ENCODE data around the gene LRP4.

LRP4 gene

DNA sequence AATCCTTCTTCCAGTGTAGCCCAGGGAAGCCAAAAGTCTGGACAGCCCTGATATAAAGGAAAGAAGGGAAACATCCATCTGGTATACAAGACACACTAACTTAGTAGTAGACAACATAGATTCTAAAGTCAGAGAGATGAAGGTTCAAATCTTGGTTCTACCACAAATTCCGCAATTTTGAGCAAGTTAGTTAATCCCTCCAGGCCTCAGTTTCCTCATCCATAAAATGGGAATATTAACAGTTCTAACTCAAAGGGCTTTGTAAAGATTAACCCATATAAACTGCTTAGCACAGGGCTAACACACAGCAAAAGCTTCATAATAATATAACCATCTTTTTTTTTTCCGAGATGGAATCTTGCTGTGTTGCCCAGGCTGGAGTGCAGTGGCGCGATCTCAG is 10.7 kb downstream of the LRP4 start:
- no peak for TF ChIP-seq Cebpa-rat (IDR thresholded peaks at IDR 0.05)
- Histone ChIP-seq H3K27me3 (peaks cover 4% of the 10 kb centered on the region), H3K9me3 (no peaks in the 10 kb centered on the region), H3K9ac (no peak overlapping the region), H4K20me1 (no peaks in the 10 kb centered on the region), H3K4me1 (peaks cover 7% of the 10 kb centered on the region), H3K4me2 (no peak overlapping the region), H3K36me3 (no peaks in the 10 kb centered on the region), H3K27ac (no peak overlapping the region), H3K4me3 (no peak overlapping the region)

DNA sequence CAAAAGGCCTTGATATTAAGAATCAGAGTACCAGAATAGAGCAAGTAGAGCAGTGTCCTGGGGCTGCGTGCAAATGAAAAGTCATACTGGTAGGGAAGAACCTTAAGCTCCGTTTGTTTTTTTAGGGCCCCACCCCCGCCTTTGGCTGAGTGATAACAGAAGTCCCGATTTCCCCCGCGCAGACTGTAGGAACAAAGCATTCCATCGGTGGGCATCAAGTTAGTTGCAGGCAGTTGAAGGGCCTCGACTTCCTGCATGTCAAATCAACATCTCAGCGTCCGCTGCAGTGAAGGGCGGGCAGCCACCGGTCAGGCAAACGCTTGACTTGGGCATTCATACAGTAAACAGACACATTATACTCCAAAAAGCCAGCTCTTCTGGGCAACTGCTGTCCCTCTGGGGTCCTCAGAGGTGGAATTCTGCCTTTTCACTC is 11.7 kb downstream of the LRP4 start:
- no peaks in the 10 kb centered on the region for H3K9me3 ChIP-seq
- H3K36me3 ChIP-seq: no peaks in the 10 kb centered on the region
- no peak for TF ChIP-seq Cebpa-rat (IDR thresholded peaks at IDR 0.05)
- no peak overlapping the region for H3K4me3 ChIP-seq
- no peaks in the 10 kb centered on the region for H3K27me3 ChIP-seq
- no peak overlapping the region for H3K9ac ChIP-seq
- no peaks in the 10 kb centered on the region for H4K20me1 ChIP-seq
- no peaks in the 10 kb centered on the region for H3K4me1 ChIP-seq
- H3K27ac ChIP-seq: no peak overlapping the region
- no peak overlapping the region for H3K4me2 ChIP-seq

DNA sequence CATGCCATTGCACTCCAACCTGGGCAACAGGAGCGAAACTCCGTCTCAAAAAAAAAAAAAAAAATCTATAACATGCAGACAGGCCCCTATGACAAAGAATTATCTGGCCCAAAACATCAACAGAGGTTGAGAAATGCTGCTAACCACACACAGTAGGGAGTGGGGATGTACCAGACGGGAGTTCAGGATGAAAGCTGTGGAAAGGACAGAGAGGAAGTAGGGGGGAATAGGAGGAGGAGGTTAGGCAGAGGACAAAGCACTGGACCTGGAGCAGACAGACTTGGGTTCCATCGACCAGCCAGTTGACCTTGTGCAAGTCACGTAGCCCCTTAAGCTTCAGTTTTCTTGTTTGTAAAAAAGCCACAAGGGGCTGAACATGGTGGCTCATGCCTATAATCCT is 12.5 kb downstream of the LRP4 start:
- H3K36me3 ChIP-seq: no peaks in the 10 kb centered on the region
- no peaks in the 10 kb centered on the region for H3K4me1 ChIP-seq
- H3K4me3 ChIP-seq: no peak overlapping the region
- H3K9ac ChIP-seq: no peak overlapping the region
- H3K27ac ChIP-seq: no peak overlapping the region
- TF ChIP-seq Cebpa-rat (IDR thresholded peaks at IDR 0.05): no peak
- H4K20me1 ChIP-seq: no peaks in the 10 kb centered on the region
- H3K9me3 ChIP-seq: no peaks in the 10 kb centered on the region
- no peak overlapping the region for H3K4me2 ChIP-seq
- H3K27me3 ChIP-seq: no peaks in the 10 kb centered on the region

DNA sequence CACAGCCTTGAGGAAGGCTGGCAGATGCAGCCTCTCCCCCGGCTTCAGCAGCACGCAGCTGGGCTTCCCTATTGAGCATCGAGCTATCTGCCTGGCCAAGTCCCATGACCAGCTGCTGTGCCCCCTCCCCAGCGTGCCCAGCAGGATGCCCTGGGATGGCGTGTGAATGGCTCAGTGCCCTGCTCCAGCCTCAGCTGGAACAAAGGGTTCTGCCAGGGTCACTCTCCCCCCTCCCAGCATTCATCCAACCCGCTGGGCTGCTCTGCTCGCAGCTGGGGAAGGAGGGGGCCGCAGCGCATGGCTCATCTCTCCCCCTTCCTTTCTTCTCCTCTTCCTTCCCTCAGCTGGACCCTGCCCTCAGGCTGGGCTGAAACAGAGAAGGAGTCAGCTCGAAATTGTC is 14.5 kb downstream of the LRP4 start:
- no peaks in the 10 kb centered on the region for H4K20me1 ChIP-seq
- no peak overlapping the region for H3K9ac ChIP-seq
- no peak overlapping the region for H3K27ac ChIP-seq
- no peaks in the 10 kb centered on the region for H3K27me3 ChIP-seq
- no peak overlapping the region for H3K4me3 ChIP-seq
- H3K4me2 ChIP-seq: no peak overlapping the region
- no peaks in the 10 kb centered on the region for H3K4me1 ChIP-seq
- no peak for TF ChIP-seq Cebpa-rat (IDR thresholded peaks at IDR 0.05)
- no peaks in the 10 kb centered on the region for H3K36me3 ChIP-seq
- H3K9me3 ChIP-seq: no peaks in the 10 kb centered on the region

DNA sequence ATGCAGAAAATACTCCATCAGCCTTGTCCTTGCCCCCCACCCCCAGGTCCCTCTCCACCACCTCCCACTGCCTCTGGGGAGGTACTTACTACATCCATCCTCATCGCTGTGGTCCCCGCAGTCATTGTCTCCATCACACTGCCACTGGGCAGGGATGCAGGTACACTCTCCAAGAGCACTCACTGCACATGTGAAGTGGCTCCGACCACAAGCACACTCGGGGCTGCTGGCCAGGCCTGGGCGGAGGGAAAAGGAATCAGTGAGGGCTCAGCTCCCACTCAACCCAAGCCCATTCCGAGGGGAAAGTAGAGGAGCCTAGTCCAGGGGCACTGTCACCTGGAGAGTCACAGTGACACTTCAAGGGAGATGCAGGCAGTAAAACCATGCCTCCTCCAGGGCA is 15.7 kb downstream of the LRP4 start:
- Histone ChIP-seq H3K9ac (no peak overlapping the region), H3K9me3 (no peaks in the 10 kb centered on the region), H3K27me3 (no peaks in the 10 kb centered on the region), H3K4me3 (no peak overlapping the region), H3K4me2 (no peak overlapping the region), H3K4me1 (no peaks in the 10 kb centered on the region), H3K27ac (no peak overlapping the region), H3K36me3 (no peaks in the 10 kb centered on the region), H4K20me1 (no peaks in the 10 kb centered on the region)
- TF ChIP-seq Cebpa-rat (IDR thresholded peaks at IDR 0.05): no peak

DNA sequence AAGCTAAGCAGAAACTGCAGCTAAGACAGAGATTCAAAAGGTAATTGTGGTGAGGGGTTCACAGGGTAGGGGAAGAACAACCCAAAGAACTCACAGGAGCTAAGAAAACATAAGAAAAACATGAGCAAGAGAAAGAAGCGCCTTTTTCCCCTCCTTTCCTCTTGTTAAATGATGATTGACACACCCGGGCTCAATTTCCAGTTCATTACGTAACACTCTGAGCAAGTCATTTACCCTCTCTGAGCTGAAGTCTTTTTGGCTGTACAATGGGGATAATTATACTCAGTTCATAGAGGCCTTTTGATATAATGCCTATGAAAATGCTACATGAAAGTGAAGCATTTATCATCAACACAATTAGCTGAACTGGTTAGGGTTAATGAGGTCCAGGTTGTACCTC is 17.2 kb downstream of the LRP4 start:
- Histone ChIP-seq H3K9me3 (no peaks in the 10 kb centered on the region), H3K27me3 (no peaks in the 10 kb centered on the region), H4K20me1 (no peaks in the 10 kb centered on the region), H3K4me1 (no peaks in the 10 kb centered on the region), H3K4me2 (no peak overlapping the region), H3K27ac (no peak overlapping the region), H3K9ac (no peak overlapping the region), H3K36me3 (no peaks in the 10 kb centered on the region), H3K4me3 (no peak overlapping the region)
- TF ChIP-seq Cebpa-rat (IDR thresholded peaks at IDR 0.05): no peak

DNA sequence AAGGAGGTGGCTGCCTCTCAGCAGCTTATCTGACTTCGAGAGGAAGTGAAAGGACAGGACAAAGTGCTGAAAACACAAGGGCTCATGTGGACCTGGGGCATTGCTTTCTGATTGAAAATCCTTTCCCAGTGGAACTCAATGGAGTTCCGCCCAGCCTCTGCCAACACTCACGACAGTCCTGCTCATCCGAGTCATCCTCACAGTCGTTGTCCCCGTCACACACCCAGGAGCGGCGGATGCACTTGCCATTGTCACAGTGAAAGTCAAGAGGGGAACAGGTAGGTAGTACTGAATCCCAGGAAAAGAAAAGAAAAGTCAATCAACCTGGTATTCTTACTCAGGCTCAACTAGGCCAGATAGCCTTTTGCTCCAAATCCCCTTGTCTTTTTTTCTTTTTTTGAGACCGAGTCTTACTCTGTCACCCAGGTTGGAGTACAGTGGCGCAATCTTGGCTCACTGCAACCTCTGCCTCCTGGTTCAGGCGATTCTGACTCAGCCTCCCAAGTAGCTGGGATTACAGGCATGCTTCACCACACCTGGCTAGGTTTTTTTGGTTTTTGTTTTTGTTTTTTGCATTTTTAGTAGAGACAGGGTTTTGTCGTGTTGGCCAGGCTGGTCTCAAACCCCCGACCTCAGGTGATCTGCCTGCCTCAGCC is 18.1 kb downstream of the LRP4 start:
- Histone ChIP-seq H4K20me1 (no peaks in the 10 kb centered on the region), H3K4me2 (no peak overlapping the region), H3K9ac (no peak overlapping the region), H3K27ac (no peak overlapping the region), H3K9me3 (no peaks in the 10 kb centered on the region), H3K27me3 (no peaks in the 10 kb centered on the region), H3K36me3 (no peaks in the 10 kb centered on the region), H3K4me3 (no peak overlapping the region), H3K4me1 (no peaks in the 10 kb centered on the region)
- TF ChIP-seq Cebpa-rat (IDR thresholded peaks at IDR 0.05): no peak

DNA sequence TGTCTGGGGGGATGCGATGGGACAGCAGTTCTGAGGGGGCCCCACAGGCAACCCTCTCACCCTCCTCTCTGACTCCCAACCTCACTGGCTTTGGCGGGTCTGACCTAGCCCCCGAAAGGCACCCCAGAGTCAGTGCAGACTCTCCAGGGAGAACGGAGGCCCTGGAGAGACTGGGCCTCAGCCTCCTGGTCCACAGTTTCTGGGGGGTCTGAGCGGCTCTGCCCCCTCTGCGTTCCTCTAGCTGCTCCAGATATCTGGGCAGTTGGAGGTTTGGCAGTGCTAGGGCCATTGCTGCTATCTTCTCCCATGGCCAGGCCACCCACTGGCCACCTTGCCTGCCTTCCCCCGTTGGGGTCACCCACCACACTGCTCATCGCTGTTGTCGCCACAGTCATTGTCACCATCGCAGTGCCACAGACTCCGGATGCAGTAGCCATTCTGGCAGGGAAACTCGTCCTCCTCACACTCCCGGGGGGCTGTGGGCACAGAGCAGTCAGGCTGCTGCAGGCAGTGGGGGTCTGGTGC is 18.8 kb downstream of the LRP4 start:
- no peaks in the 10 kb centered on the region for H4K20me1 ChIP-seq
- no peak overlapping the region for H3K4me2 ChIP-seq
- no peak overlapping the region for H3K9ac ChIP-seq
- H3K4me1 ChIP-seq: no peaks in the 10 kb centered on the region
- H3K9me3 ChIP-seq: no peaks in the 10 kb centered on the region
- H3K36me3 ChIP-seq: no peaks in the 10 kb centered on the region
- no peaks in the 10 kb centered on the region for H3K27me3 ChIP-seq
- no peak for TF ChIP-seq Cebpa-rat (IDR thresholded peaks at IDR 0.05)
- H3K4me3 ChIP-seq: no peak overlapping the region
- H3K27ac ChIP-seq: no peak overlapping the region

DNA sequence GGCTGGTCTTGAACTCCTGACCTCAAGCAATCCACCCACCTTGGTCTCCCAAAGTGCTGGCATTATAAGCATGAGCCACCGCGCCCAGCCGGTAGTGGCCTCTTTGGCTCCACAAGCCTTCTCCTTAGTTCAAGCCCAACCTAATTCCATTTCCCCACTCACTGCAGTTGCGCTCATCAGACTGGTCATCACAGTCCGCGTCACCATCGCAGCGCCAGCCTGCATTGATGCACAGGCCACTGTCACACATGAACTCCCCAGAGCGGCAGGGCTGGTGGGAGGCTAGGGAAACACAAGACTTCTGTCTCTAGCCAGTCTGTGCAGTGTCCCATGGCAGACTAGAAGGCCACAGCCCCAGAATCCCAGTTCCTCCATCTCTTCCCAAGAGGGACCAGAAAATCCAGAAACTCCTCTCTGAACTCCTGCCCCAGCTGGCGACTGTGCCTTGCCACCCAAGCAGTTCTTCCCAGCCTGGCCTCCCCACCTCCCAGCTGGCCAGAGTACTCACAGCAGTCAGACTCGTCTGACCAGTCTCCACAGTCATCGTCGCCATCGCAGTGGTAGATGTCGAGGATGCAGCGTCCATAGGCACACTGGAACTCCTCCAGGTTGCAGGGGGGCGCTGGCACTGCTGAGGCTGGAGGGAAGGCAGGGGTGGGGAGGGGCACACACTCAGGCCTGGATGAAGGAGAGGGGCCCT is 19.8 kb downstream of the LRP4 start:
- TF ChIP-seq Cebpa-rat (IDR thresholded peaks at IDR 0.05): no peak
- H3K9me3 ChIP-seq: no peaks in the 10 kb centered on the region
- H3K9ac ChIP-seq: no peak overlapping the region
- H3K4me2 ChIP-seq: no peak overlapping the region
- no peak overlapping the region for H3K4me3 ChIP-seq
- H3K27me3 ChIP-seq: no peaks in the 10 kb centered on the region
- no peaks in the 10 kb centered on the region for H3K36me3 ChIP-seq
- H4K20me1 ChIP-seq: no peaks in the 10 kb centered on the region
- no peaks in the 10 kb centered on the region for H3K4me1 ChIP-seq
- no peak overlapping the region for H3K27ac ChIP-seq

DNA sequence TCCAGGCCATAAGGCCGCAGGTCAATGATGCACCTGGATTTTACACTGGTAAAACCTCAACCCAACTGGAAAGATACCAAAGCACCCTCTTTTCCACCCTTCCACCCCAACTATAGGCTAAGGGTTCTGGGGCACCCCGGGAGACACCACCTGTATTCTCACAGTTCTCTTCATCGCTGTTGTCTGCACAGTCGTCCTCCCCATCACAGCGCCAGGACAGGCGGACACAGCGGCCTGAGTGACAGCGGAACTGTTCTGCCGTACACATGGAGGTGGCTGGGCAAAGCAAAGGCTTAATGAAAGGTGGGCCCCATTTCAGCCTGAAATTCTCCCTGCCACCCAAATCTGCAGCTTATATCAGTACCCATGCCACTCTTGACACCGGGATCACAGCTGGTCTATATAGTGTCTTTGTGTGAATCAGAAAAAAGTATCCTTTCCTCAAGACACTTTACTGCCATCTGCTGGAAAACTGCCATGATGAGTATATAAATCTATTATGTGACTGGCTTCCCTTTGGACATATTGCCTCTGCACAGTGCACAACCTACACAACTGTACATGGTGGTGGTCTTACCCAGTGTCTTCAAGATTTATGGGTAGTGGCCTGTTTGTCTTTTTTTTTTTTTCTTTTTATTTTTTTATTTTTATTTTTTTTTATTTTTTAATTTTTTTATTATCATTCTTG is 21.5 kb downstream of the LRP4 start:
- no peak for TF ChIP-seq Cebpa-rat (IDR thresholded peaks at IDR 0.05)
- H3K36me3 ChIP-seq: no peaks in the 10 kb centered on the region
- H3K9ac ChIP-seq: no peak overlapping the region
- H4K20me1 ChIP-seq: no peaks in the 10 kb centered on the region
- no peaks in the 10 kb centered on the region for H3K9me3 ChIP-seq
- H3K27ac ChIP-seq: no peak overlapping the region
- H3K4me2 ChIP-seq: no peak overlapping the region
- H3K4me3 ChIP-seq: no peak overlapping the region
- H3K4me1 ChIP-seq: no peaks in the 10 kb centered on the region
- no peaks in the 10 kb centered on the region for H3K27me3 ChIP-seq
